Neutrophil (primary cell): ENCODE measurements around the gene COL5A2.

Experiments
- H3K27ac ChIP-seq: fragments of 200-600 bp; sonication (generic); 2 replicates; pipeline ENCODE4 v1.5.1; 2016; ENCODE audit warnings: mild to moderate bottlenecking, moderate library complexity
- H3K27me3 ChIP-seq: fragments of 200-600 bp; sonication (generic); 2 replicates; pipeline ENCODE4 v1.6.0; 2016; ENCODE audit warnings: mild to moderate bottlenecking
- H3K36me3 ChIP-seq: fragments of 200-600 bp; sonication (generic); 2 replicates; pipeline ENCODE4 v1.5.1; 2017
- H3K4me1 ChIP-seq, 2 experiments: fragments of 200-600 bp in 1 of 2; sonication (generic) in 1 of 2; 1 replicate in 1 of 2; 2 replicates in 1 of 2; pipeline versions ENCODE4 v1.5.1 to v1.6.1; 2013 to 2016; ENCODE audit warnings: low read depth in 1 of 2, low read length in 1 of 2, mild to moderate bottlenecking in 1 of 2, moderate library complexity in 1 of 2; ENCODE audit not compliant: control insufficient read depth in 1 of 2, insufficient read depth in 1 of 2
- H3K4me3 ChIP-seq, 2 experiments: fragments of 200-600 bp in 1 of 2; sonication (generic) in 1 of 2; 1 replicate in 1 of 2; 2 replicates in 1 of 2; pipeline ENCODE4 v1.5.1; 2013 to 2016; ENCODE audit warnings: low read depth in 1 of 2, low read length in 1 of 2, mild to moderate bottlenecking in 1 of 2, moderate library complexity in 1 of 2
- H3K9me3 ChIP-seq: fragments of 200-600 bp; sonication (generic); 2 replicates; pipeline ENCODE4 v1.5.1; 2016
- CTCF ChIP-seq: fragments of 200-600 bp; sonication (generic); IDR thresholded peaks from 2 replicates; pipeline ENCODE4 v1.5.1; 2016; ENCODE audit warnings: antibody characterized with exemption

Gene COL5A2

GRCh38 chr2:189046320-189046719 is 133.2 kb downstream of the COL5A2 start:
- Histone ChIP-seq H3K4me3 (no peak overlapping the region), H3K27ac (no peak overlapping the region), H3K36me3 (no peaks in the 10 kb centered on the region), H3K9me3 (no peaks in the 10 kb centered on the region), H3K27me3 (no peaks in the 10 kb centered on the region), H3K4me1 (no peaks in the 10 kb centered on the region)
- no peak for TF ChIP-seq CTCF

- no peaks in the 10 kb centered on the region for H3K36me3 ChIP-seq
- no peak overlapping the region for H3K4me3 ChIP-seq
- no peaks in the 10 kb centered on the region for H3K27me3 ChIP-seq
- TF ChIP-seq CTCF = no peak
- H3K27ac ChIP-seq = no peak overlapping the region
- no peaks in the 10 kb centered on the region for H3K9me3 ChIP-seq
- no peaks in the 10 kb centered on the region for H3K4me1 ChIP-seq
Observed at GRCh38 chr2:189045836-189046235, 133.7 kb downstream of the COL5A2 start.

GRCh38 chr2:189037518-189037917 is 142.0 kb downstream of the COL5A2 start:
- no peak for TF ChIP-seq CTCF
- H3K27me3 ChIP-seq = no peaks in the 10 kb centered on the region
- H3K27ac ChIP-seq = no peak overlapping the region
- H3K36me3 ChIP-seq = no peaks in the 10 kb centered on the region
- H3K9me3 ChIP-seq = no peaks in the 10 kb centered on the region
- H3K4me3 ChIP-seq = no peak overlapping the region
- no peaks in the 10 kb centered on the region for H3K4me1 ChIP-seq

GRCh38 chr2:189024901-189025618 is 154.5 kb downstream of the COL5A2 start:
- H3K9me3 ChIP-seq = no peaks in the 10 kb centered on the region
- no peaks in the 10 kb centered on the region for H3K4me1 ChIP-seq
- no peak for TF ChIP-seq CTCF
- H3K27ac ChIP-seq = no peak overlapping the region
- H3K36me3 ChIP-seq = no peaks in the 10 kb centered on the region
- H3K4me3 ChIP-seq = no peak overlapping the region
- no peaks in the 10 kb centered on the region for H3K27me3 ChIP-seq

- no peaks in the 10 kb centered on the region for H3K27me3 ChIP-seq
- no peak for TF ChIP-seq CTCF
- no peaks in the 10 kb centered on the region for H3K4me1 ChIP-seq
- H3K27ac ChIP-seq = no peak overlapping the region
- H3K36me3 ChIP-seq = no peaks in the 10 kb centered on the region
- H3K9me3 ChIP-seq = no peaks in the 10 kb centered on the region
- no peak overlapping the region for H3K4me3 ChIP-seq
Observed at GRCh38 chr2:189022492-189022891, 157.1 kb downstream of the COL5A2 start.
